IMR-90 (cell line): ENCODE measurements around the gene CDHR2. TPM values are rescaled to one million over a fixed set of nuclear protein-coding genes. Genes with fewer than 3 reads are reported as not detected.

Experiments
- ATAC-seq: fragments of 200-7000 bp; cut with Tn5 transposase; 2 replicates; pipeline ENCODE4 v1.9.1; 2020; ENCODE audit warnings: low read depth, mild to moderate bottlenecking, moderate library complexity
- BruUV-seq: library from RNA; stranded (reverse); fragments of 400-500 nt; replicated peaks from 2 replicates; lab custom pipeline; 2021; lab: Mats Ljungman, UMichigan
- CTCF ChIA-PET: fragments of 300-600 bp; formaldehyde crosslinking; extraction: SDS; loops from one replicate; lab custom pipeline; 2021; ENCODE audit warnings: antibody characterized with exemption; lab: Yijun Ruan, JAX
- POLR2A ChIA-PET: fragments of 300-600 bp; sonication (Branson Sonifier 250); formaldehyde crosslinking; loops from one replicate; lab custom pipeline; 2022; ENCODE audit warnings: antibody characterized with exemption; ENCODE audit not compliant: unreplicated experiment; lab: Charles Lee
- DNase-seq: peaks from one replicate; pipeline ENCODE4 v3.0.0; 2013
- H2AFZ ChIP-seq: replicated peaks from 2 replicates; pipeline ENCODE3; 2013; ENCODE audit warnings: low read length, mild to moderate bottlenecking; ENCODE audit not compliant: poor library complexity
- H2AK5ac ChIP-seq: 2 replicates; pipeline ENCODE4 v1.6.1; 2013; ENCODE audit warnings: low read depth, low read length, inconsistent platforms
- H2AK9ac ChIP-seq: replicated peaks from 2 replicates; pipeline ENCODE3; 2013; ENCODE audit warnings: mild to moderate bottlenecking, low read depth, low read length, moderate library complexity; ENCODE audit not compliant: poor library complexity
- H2BK120ac ChIP-seq: 2 replicates; pipeline ENCODE4 v1.6.1; 2013; ENCODE audit warnings: low read depth, low read length, inconsistent platforms
- H2BK15ac ChIP-seq: 3 replicates; pipeline ENCODE4 v1.6.1; 2013; ENCODE audit warnings: low read depth, low read length, inconsistent platforms
- H2BK20ac ChIP-seq: 2 replicates; pipeline ENCODE4 v1.6.1; 2013; ENCODE audit warnings: low read depth, mild to moderate bottlenecking, inconsistent platforms, low read length, moderate library complexity
- H2BK5ac ChIP-seq: 2 replicates; pipeline ENCODE4 v1.6.1; 2013; ENCODE audit warnings: mild to moderate bottlenecking, low read depth, low read length, inconsistent platforms; ENCODE audit not compliant: poor library complexity, severe bottlenecking
- H3K14ac ChIP-seq: replicated peaks from 2 replicates; pipeline ENCODE4 v1.6.1; 2013; ENCODE audit warnings: low read depth, low read length, inconsistent platforms
- H3K18ac ChIP-seq: 2 replicates; pipeline ENCODE4 v1.6.1; 2013; ENCODE audit warnings: low read depth, low read length, control low read depth
- H3K23ac ChIP-seq: 2 replicates; pipeline ENCODE4 v1.6.1; 2013; ENCODE audit warnings: low read depth, low read length, inconsistent platforms
- H3K27ac ChIP-seq: 2 replicates; pipeline ENCODE4 v1.5.1; 2013; ENCODE audit warnings: mild to moderate bottlenecking, control low read depth, low read length; ENCODE audit not compliant: insufficient read depth
- H3K27me3 ChIP-seq: 2 replicates; pipeline ENCODE4 v1.6.1; 2013; ENCODE audit warnings: low read length; ENCODE audit not compliant: control insufficient read depth, insufficient read depth
- H3K36me3 ChIP-seq: 2 replicates; pipeline ENCODE4 v1.6.1; 2013; ENCODE audit warnings: low read length, mixed read lengths; ENCODE audit not compliant: control insufficient read depth, insufficient read depth
- H3K4ac ChIP-seq: 2 replicates; pipeline ENCODE4 v1.6.1; 2013; ENCODE audit warnings: low read depth, low read length, inconsistent platforms
- H3K4me1 ChIP-seq: 2 replicates; pipeline ENCODE4 v1.6.1; 2013; ENCODE audit warnings: low read length, mixed read lengths; ENCODE audit not compliant: control insufficient read depth, insufficient read depth
- H3K4me2 ChIP-seq: 2 replicates; pipeline ENCODE4 v1.6.1; 2013; ENCODE audit warnings: low read depth, mild to moderate bottlenecking, control low read depth, low read length, moderate library complexity
- H3K4me3 ChIP-seq: 2 replicates; pipeline ENCODE4 v1.5.1; 2013; ENCODE audit warnings: low read depth, mild to moderate bottlenecking, control low read depth, low read length, moderate library complexity; ENCODE audit not compliant: insufficient read depth
- H3K56ac ChIP-seq: 2 replicates; pipeline ENCODE4 v1.6.1; 2013; ENCODE audit warnings: low read length, inconsistent platforms; ENCODE audit not compliant: insufficient read depth; ENCODE audit errors: extremely low read depth
- H3K79me1 ChIP-seq, 2 experiments: 2 replicates each; pipeline ENCODE4 v1.6.1; 2013; ENCODE audit warnings: low read length in 2 of 2, inconsistent platforms in 1 of 2, low read depth in 1 of 2
- H3K9ac ChIP-seq: 2 replicates; pipeline ENCODE4 v1.6.1; 2013; ENCODE audit warnings: low read depth, low read length, control low read depth
- H3K9me1 ChIP-seq: 2 replicates; pipeline ENCODE4 v1.6.1; 2013; ENCODE audit warnings: low read length, inconsistent platforms; ENCODE audit not compliant: insufficient read depth
- H3K9me3 ChIP-seq: 2 replicates; pipeline ENCODE4 v1.6.1; 2013; ENCODE audit warnings: low read length; ENCODE audit not compliant: control insufficient read depth, insufficient read depth
- H4K20me1 ChIP-seq: 2 replicates; pipeline ENCODE4 v1.6.1; 2013; ENCODE audit warnings: low read length, inconsistent platforms; ENCODE audit not compliant: insufficient read depth
- H4K5ac ChIP-seq: 2 replicates; pipeline ENCODE4 v1.6.1; 2013; ENCODE audit warnings: mild to moderate bottlenecking, low read depth, low read length, control low read depth
- H4K8ac ChIP-seq, 2 experiments: 2 replicates each; pipeline ENCODE4 v1.6.1; 2013; ENCODE audit warnings: low read depth in 2 of 2, low read length in 2 of 2, control low read depth in 1 of 2, inconsistent platforms in 1 of 2
- H4K91ac ChIP-seq: 2 replicates; pipeline ENCODE4 v1.6.1; 2013; ENCODE audit warnings: low read depth, low read length, inconsistent platforms; ENCODE audit not compliant: insufficient read depth
- MAFK ChIP-seq: IDR thresholded peaks from 2 replicates; pipeline ENCODE4 v1.6.1; 2012; ENCODE audit warnings: low read depth, low read length, improper control_type of control experiment
- MAZ ChIP-seq: IDR thresholded peaks from 2 replicates; pipeline ENCODE4 v1.6.1; 2012; ENCODE audit warnings: low read depth, mild to moderate bottlenecking, low read length, improper control_type of control experiment, moderate library complexity, borderline replicate concordance
- WGBS, 2 experiments: methylation state at CpG; one replicate each; pipeline versions ENCODE4 v1.1.5 to v1.1.7; 2013; ENCODE audit warnings: missing lambda C conversion rate in 2 of 2; ENCODE audit not compliant: insufficient read length in 1 of 2; ENCODE audit errors: extremely low coverage in 2 of 2; 5-methylcytosine and 5-hydroxymethylcytosine counted together
- dilution Hi-C: fragments of 300-500 bp; cut with HindIII; formaldehyde crosslinking; loops from one replicate; pipeline ENCODE4 v1.14.3; 2018; ENCODE audit warnings: low sequenced_read_pairs; ENCODE audit not compliant: unreplicated experiment
- in situ Hi-C: fragments of 300-500 bp; cut with MboI; formaldehyde crosslinking; loops from 3 replicates; pipeline ENCODE4 v1.14.3; 2019; ENCODE audit warnings: low sequenced_read_pairs, inconsistent platforms, mixed read lengths
- intact Hi-C: fragments of 100-400 bp; cut with micrococcal nuclease; formaldehyde crosslinking; loops from 2 replicates; pipeline ENCODE4 v1.10.0; 2022
- polyA plus RNA-seq, 3 experiments: library from polyadenylated mRNA; depleted of rRNA; stranded (reverse); fragments of >200 nt; gene quantifications; 2 replicates each; pipeline ENCODE4 v1.2.3, GENCODE V29; 2012; ENCODE audit warnings: low replicate concordance in 1 of 3
- total RNA-seq: library from RNA; depleted of rRNA; stranded (reverse); fragments of >200 nt; gene quantifications from 2 replicates; pipeline ENCODE4 v1.2.3, GENCODE V29; 2012

CDHR2 gene
- total and polyA plus RNA-seq, 2 of the 4 experiments (the other 2 are of a cell fraction), result not detected

DNA sequence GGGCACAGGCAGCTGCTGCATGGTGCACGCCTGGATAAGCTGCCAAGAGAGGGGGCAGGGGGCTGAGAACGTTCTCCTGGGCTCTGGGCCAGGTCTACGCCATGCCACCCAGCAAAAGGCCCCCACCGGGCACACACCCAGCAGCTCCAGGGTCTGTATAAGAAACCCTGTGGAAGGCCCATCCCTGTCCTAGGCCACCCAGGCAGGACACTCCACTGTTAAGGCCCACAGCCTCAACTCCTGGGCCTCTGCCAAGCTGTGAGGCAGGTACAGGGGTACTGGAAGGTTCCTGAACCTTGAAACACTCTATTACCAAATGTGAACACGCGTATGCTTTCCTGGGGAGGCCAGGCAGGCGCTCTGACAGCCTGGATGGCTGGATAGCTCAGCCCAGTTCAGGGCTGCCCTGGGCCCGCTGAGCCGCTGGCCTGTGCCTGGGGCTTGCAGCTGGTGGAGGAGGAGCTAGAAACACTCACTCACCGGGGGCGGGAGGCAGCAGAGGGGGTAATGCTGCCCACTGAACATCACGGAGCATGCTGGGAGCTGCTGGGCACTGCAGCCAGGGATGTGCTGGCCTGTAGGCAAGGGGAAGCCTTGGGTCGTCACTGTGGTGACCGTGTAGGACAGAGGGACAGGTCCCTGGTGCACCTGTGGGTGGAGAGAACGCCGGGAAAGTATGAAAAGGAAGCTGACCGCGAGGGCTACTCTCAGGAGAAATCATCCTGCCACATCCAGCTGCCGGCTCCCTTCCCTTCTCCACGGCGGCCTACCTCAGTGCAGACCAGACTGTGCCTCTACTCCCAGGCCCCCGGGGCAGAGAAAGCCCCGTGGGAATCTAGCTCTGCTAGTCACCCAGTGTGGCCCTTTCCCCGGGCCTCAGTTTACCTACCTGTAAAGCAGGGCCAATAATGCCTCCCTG, 17.9 kb upstream of the CDHR2 start:
- no peak overlapping the region for H4K5ac ChIP-seq
- H2AK9ac ChIP-seq, result peak overlapping the region; percentile 75
- H3K4me2 ChIP-seq, result no peak overlapping the region
- intact Hi-C loops, result no loop called here
- no peak overlapping the region for H4K91ac ChIP-seq
- H2BK120ac ChIP-seq, result no peak overlapping the region
- H4K20me1 ChIP-seq, result peaks cover 28% of the 10 kb centered on the region
- peaks cover 23 to 48% of the 10 kb centered on the region in 2 experiments for H3K79me1 ChIP-seq
- no peak overlapping the region for H3K4me3 ChIP-seq
- H2AFZ ChIP-seq, result peak overlapping the region; percentile 77
- no peak overlapping the region for H3K18ac ChIP-seq
- ChIA-PET CTCF (interaction anchor here (1.2 kb wide), 1 partner anchor 84 kb away, joined by 4 read pairs; no protein-coding TSS in a partner anchor), POLR2A (no interaction called here)
- no peak overlapping the region for H2BK15ac ChIP-seq
- peaks cover 45% of the 10 kb centered on the region for H3K36me3 ChIP-seq
- H3K27me3 ChIP-seq, result no peaks in the 10 kb centered on the region
- peaks cover 15% of the 10 kb centered on the region; the same call in 1 of the 2 replicates for H3K9me1 ChIP-seq
- no peak overlapping the region for H2BK5ac ChIP-seq
- peaks cover 24% of the 10 kb centered on the region for H3K4me1 ChIP-seq
- WGBS, 2 experiments, result 72% methylated on average over 9 of the region's 24 CpGs; no CpG with 5 or more reads in 1 of the 2 experiments
- H2BK20ac ChIP-seq, result no peak overlapping the region
- H3K14ac ChIP-seq, result no peak overlapping the region
- DNase-seq (peak; percentile 74), ATAC-seq (peak; percentile 78)
- no peak overlapping the region for H2AK5ac ChIP-seq
- dilution Hi-C loops, result no loop called here
- H3K27ac ChIP-seq, result peak overlapping the region; percentile 31; the same call in 1 of the 2 replicates
- H3K23ac ChIP-seq, result no peak overlapping the region
- H3K4ac ChIP-seq, result no peak overlapping the region
- in situ Hi-C loops, result no loop called here
- no peak overlapping the region for H3K9ac ChIP-seq
- TF ChIP-seq MAFK (no peak), MAZ (peak; percentile 89; the same call in 1 of the 2 replicates)
- no peak overlapping the region for H4K8ac ChIP-seq
- no peaks in the 10 kb centered on the region for H3K9me3 ChIP-seq
- no TSS peak for BruUV-seq
- H3K56ac ChIP-seq, result no peak overlapping the region
